Measurements from ENCODE around the gene ANLN. TPM values are rescaled to one million over a fixed set of nuclear protein-coding genes. Genes with fewer than 3 reads are reported as not detected.
"Not testable (repeated sequence)": the region's sequence is repeated elsewhere in the genome, so short reads cannot be mapped to it uniquely, and the experiment has no call there.

The ANLN gene
- total RNA-seq, 2 donors from 2014 or later = 0.39 to 0.52 TPM

DNA sequence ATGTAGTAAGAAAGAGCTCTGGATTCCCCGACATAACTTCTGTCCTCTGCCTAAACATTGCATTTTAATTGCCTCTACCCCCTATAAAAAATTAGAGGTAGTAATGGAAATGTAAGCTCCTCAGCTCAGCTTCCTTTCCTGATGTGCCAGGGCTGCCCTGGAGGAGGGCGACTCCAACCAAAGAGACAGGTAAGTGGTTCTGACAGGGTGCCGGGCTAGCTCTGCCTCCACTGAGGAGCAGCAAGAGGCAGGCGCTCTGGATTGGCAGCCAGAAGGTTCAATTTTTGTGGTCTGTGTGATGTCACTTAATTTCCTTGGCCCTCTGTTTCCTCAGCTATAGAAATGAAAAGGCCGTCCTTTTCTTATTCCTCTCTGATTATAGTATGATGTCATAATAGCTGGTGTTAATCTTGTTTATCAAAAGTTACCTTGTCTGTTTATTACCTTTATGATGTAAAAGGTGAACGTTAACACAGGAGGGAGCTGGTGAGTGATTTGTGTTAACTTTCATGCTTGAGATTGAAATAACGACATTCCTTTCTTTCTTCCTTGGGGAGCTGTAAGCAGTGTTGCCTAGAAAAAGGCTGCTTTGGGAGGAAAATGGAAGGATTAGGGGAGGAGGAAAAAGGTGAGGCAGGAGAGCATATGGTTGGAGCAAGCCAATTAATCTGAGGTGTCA lies 51.8 kb downstream of the ANLN start:
- Mint-ChIP-seq H3K27me3 (no peaks in the 10 kb centered on the region), H3K27ac (no peak overlapping the region), H3K4me1 (no peaks in the 10 kb centered on the region), H3K36me3 (ENCODE audit: low read depth) (no peaks in the 10 kb centered on the region), H3K4me3 (no peak overlapping the region)
- no peak for ATAC-seq
- DNase-seq = no peak
- no peaks in the 10 kb centered on the region for H3K9me3 ChIP-seq (ENCODE audit: control insufficient read depth, low read length, poor library complexity, severe bottlenecking)

DNA sequence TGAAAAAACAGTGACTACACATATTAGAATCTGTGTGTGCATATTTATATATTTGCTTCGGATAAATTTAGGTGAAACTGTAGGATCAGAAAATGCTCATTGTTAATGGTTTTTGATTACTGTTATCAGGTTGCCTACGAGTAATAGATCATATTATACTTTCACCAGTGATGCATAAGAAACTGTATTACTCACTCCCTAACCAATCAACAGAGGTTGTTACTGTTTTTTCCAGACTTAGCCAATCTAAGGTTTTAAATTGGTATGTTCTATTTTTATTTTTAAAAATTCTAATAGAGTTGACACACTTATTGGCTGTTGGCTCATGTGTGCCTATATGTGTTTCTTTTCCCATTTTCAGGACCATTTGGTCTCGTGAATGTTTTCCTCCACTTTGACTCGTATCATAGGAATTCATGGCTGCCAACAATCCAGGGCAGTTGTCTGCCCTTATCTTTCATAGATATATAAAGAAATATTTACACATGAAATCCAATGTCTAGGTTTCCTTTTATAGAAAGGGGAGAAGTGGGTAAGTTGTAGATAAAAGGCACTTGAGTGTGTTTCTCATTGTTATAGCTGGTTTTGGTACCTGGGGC lies 59.2 kb downstream of the ANLN start:
- DNase-seq (no peak), ATAC-seq (no peak)
- no peaks in the 10 kb centered on the region for H3K9me3 ChIP-seq (ENCODE audit: control insufficient read depth, low read length, poor library complexity, severe bottlenecking)
- Mint-ChIP-seq H3K27ac (peak overlapping the region; percentile 29), H3K36me3 (ENCODE audit: low read depth) (no peaks in the 10 kb centered on the region), H3K4me1 (no peaks in the 10 kb centered on the region), H3K27me3 (no peaks in the 10 kb centered on the region), H3K4me3 (no peak overlapping the region)

DNA sequence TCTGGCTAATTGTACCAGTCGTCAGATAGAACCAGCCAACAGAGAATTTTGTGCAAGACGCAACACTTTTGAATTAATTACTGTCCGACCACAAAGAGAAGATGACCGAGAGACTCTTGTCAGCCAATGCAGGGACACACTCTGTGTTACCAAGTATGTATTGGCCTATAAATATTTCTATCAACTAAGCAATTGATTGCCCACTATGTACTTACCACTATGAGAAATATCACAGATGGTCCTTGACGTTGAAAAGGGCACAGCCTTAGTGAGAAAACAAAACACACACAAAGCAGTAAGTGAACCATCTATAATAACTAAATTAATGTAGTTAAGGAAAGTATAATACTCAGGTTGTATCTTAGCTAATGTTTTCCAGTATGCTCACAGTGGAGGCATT lies 60.0 kb downstream of the ANLN start:
- H3K4me1 Mint-ChIP-seq = no peaks in the 10 kb centered on the region
- H3K27ac Mint-ChIP-seq = no peak overlapping the region
- ATAC-seq (no peak), DNase-seq (no peak)
- no peaks in the 10 kb centered on the region for H3K27me3 Mint-ChIP-seq
- no peak overlapping the region for H3K4me3 Mint-ChIP-seq
- no peaks in the 10 kb centered on the region for H3K36me3 Mint-ChIP-seq (ENCODE audit: low read depth)
- no peaks in the 10 kb centered on the region for H3K9me3 ChIP-seq (ENCODE audit: control insufficient read depth, low read length, poor library complexity, severe bottlenecking)

DNA sequence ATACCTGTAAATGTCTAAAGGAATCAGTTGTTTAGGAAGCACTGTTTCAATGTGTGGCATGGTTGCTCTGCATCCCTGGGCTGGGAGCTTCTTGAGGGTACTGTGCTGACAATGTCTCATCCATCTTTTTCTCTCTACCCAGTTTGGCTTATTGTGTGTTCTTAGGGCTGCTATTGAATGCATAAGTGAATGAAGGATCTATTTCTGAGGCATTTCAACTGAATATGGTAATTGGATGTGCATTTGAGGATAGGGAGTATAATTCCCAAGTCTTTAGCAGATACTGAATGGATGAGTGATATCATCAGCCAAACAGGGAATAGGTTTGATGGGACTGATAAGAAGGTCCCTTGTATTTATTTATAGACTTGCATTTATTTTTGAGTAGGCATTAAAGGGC lies 64.1 kb downstream of the ANLN start:
- ATAC-seq = no peak

DNA sequence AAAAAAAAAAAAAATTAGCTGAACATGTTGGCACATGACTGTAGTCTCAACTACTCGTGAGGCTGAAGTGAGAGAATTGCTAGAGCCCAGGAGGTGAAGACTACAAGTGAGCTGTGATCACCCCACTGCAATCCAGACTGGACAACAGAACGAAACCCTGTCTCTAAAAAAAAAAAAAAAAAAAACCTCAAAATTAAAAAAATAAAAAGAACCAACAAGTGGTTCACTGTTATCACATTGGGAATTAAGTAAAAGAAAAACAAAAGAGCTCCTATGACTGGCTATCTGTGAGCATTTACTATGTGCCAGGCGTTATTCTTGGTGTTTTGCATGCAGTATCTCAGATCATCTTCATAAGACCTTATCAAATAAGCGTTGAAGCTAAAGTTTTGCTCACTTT lies 66.0 kb downstream of the ANLN start:
- Mint-ChIP-seq H3K27ac (no peak overlapping the region), H3K27me3 (no peaks in the 10 kb centered on the region), H3K36me3 (ENCODE audit: low read depth) (no peaks in the 10 kb centered on the region), H3K4me3 (no peak overlapping the region), H3K4me1 (no peaks in the 10 kb centered on the region)
- no peak for ATAC-seq
- DNase-seq = no peak
- no peaks in the 10 kb centered on the region for H3K9me3 ChIP-seq (ENCODE audit: control insufficient read depth, low read length, poor library complexity, severe bottlenecking)

More for the DNA sequence above, 64.1 kb downstream of the ANLN start:
- DNase-seq = no peak
- H3K9me3 ChIP-seq (ENCODE audit: control insufficient read depth, low read length, poor library complexity, severe bottlenecking) = no peaks in the 10 kb centered on the region
- no peak overlapping the region for H3K4me3 Mint-ChIP-seq
- H3K27me3 Mint-ChIP-seq = no peaks in the 10 kb centered on the region
- no peaks in the 10 kb centered on the region for H3K4me1 Mint-ChIP-seq
- no peaks in the 10 kb centered on the region for H3K36me3 Mint-ChIP-seq (ENCODE audit: low read depth)
- no peak overlapping the region for H3K27ac Mint-ChIP-seq

DNA sequence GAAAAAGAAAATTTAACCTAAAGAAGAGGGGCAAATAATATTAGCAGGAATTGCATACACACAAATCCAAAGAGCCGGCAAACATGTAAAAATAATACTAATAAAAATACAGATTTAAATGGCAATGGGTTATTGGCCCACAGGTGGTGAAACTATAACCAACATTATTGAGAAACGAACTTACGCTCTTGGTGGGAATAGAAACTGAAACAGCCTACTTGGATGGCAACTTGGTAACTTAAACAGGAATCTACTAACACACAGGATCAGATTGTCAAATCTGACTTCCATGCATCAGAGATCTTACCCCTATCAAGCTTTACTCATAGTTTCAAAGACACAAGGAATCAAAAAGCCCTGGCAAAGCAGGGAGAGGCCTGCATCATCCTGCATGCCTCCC lies 66.5 kb downstream of the ANLN start:
- H3K36me3 Mint-ChIP-seq (ENCODE audit: low read depth) = no peaks in the 10 kb centered on the region
- H3K4me1 Mint-ChIP-seq = no peaks in the 10 kb centered on the region
- no peak for DNase-seq
- H3K27ac Mint-ChIP-seq = no peak overlapping the region
- H3K27me3 Mint-ChIP-seq = no peaks in the 10 kb centered on the region
- H3K4me3 Mint-ChIP-seq = no peak overlapping the region
- no peak for ATAC-seq
- H3K9me3 ChIP-seq (ENCODE audit: control insufficient read depth, low read length, poor library complexity, severe bottlenecking) = no peaks in the 10 kb centered on the region

DNA sequence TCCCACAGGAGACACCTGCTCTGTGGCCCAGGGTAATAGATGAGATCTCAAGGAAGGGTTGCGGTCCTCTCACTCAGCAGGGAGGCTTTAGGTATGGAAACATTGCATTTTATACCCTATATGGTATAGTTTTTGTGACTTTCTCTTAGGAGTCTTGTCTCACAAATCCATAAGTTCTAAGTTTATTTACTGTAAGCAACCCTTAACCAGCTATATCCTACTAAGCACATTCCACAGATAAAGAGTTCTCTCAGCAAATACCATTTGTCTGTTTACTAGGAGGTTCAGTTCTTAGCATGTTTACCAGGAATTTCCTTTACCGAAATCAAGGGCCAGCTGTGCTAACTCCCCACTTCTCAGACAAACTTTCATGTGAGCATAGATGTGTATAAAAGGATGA lies 66.9 kb downstream of the ANLN start:
- Mint-ChIP-seq H3K27me3 (no peaks in the 10 kb centered on the region), H3K4me3 (no peak overlapping the region), H3K36me3 (ENCODE audit: low read depth) (no peaks in the 10 kb centered on the region), H3K27ac (no peak overlapping the region), H3K4me1 (no peaks in the 10 kb centered on the region)
- DNase-seq (no peak), ATAC-seq (no peak)
- H3K9me3 ChIP-seq (ENCODE audit: control insufficient read depth, low read length, poor library complexity, severe bottlenecking) = no peaks in the 10 kb centered on the region

DNA sequence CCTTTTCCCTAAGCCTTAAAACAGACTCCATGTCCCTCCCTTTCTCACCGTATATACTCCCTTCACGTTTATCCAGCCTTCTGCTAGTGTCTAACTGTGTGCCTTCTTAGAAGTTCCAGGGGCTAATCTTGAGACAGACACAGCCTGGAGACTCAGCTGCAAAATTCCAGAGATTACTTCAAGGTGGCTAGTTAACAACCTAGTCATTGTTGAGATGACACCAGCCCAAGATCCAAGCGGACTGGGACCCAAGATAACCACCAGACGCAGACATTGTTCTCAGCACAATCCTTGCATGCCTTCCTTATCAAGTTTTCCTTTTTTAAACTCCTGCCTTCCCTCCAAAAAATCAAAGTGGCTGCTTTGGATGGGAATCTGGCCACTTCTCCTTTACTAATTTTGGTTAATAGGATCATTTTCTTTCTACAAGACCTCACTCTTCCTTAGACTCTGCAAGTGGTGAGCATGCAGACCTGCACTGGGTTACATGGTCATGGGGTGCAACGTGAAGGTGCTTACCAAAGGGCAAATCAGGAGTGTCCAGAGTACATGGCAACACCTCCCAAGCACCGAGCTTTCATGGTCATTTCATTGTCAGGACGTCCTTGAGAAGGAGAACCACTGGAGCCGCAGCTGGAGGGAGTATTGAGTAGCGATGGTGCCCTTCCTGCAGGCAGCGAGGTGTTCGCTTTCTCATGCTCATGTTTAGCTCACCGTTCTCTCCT lies 69.7 kb downstream of the ANLN start:
- Mint-ChIP-seq H3K36me3 (ENCODE audit: low read depth) (no peaks in the 10 kb centered on the region), H3K4me3 (no peak overlapping the region), H3K4me1 (no peaks in the 10 kb centered on the region), H3K27ac (no peak overlapping the region), H3K27me3 (peaks cover 6% of the 10 kb centered on the region)
- ATAC-seq (no peak), DNase-seq (no peak)
- no peaks in the 10 kb centered on the region for H3K9me3 ChIP-seq (ENCODE audit: control insufficient read depth, low read length, poor library complexity, severe bottlenecking)

DNA sequence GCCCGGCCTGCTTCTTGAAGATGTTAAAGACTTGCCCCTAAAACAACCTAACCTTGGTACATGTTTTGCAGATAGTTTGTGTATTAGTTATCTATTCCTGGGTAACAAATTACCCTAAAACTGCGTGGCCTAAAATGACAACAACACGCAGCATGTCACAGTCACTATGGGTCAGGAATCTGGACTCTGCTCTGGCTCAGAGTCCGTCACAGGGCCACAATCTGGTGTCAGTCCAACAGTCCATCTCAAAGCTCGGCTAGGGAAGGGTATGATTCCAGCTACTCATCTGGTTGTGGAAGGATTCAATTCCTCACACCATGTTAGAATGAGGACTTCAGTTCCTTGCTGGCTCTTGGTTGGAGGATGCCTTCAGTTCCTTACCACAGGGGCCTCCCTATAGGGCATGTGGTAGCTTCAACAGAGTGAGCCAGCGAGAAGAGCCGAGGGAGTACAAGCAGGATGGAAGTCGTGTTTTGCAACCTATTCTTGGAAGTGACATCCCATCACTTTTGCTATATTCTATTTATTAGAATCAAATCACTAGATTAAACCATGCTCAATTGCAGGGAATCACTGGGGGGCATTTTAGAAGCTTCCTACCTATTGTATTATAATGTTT lies 71.3 kb downstream of the ANLN start:
- ATAC-seq = no peak
- H3K27ac Mint-ChIP-seq = no peak overlapping the region
- peaks cover 6% of the 10 kb centered on the region for H3K27me3 Mint-ChIP-seq

DNA sequence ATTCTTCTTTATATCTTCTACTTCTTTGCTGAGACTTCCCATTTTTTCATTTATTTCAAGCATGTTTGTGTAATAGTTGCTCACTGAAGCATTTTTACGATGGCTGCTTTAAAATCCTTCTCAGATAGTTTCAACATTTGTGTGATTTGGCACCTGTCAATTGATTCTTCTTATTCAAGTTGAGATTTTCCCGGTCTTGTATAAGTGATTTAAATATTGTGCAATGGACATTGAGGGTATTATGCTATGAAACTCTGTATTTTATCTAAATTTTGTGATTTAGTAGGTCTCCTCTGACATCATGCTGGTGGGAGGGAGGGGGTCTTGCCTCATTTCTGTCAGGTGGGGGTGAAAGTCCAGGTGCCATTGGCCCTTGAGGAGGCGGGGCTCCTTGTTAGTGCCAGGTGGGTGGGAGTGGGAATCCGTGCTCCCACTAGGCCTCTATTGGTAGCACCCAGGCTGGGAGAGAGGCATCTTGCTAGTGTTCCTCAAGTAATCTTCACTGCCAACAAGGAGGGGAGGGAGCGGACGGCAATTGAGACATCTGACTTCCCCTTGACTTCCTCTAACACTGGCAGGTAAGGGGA lies 73.0 kb downstream of the ANLN start:
- Mint-ChIP-seq H3K4me1 (no peaks in the 10 kb centered on the region), H3K27me3 (peaks cover 6% of the 10 kb centered on the region), H3K27ac (no peak overlapping the region), H3K36me3 (ENCODE audit: low read depth) (no peaks in the 10 kb centered on the region), H3K4me3 (no peak overlapping the region)
- DNase-seq = no peak
- ATAC-seq = no peak
- H3K9me3 ChIP-seq (ENCODE audit: control insufficient read depth, low read length, poor library complexity, severe bottlenecking) = no peaks in the 10 kb centered on the region

More for the DNA sequence above, 71.3 kb downstream of the ANLN start:
- H3K36me3 Mint-ChIP-seq (ENCODE audit: low read depth) = no peaks in the 10 kb centered on the region
- no peaks in the 10 kb centered on the region for H3K9me3 ChIP-seq (ENCODE audit: control insufficient read depth, low read length, poor library complexity, severe bottlenecking)
- H3K4me1 Mint-ChIP-seq = no peaks in the 10 kb centered on the region
- no peak for DNase-seq
- no peak overlapping the region for H3K4me3 Mint-ChIP-seq

DNA sequence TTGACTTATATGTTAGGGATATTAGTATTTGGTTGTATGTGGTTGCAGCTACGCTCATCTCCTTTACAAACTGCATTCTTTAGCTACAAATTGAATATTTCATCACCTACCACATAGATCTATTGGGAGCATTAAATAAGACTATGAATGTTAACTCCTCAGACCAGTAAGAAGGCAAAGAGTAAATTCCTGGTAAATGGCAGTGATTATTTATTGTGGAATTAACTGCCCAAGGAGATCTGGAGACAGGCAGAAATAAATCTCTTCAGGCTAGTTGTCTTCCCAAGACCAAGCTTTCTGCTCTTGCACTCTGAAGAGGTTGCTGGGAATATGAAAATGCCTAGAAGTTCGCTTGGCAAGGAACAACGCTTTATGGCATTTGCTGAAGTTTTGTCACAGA lies 74.6 kb downstream of the ANLN start:
- no peak overlapping the region for H3K4me3 Mint-ChIP-seq
- peaks cover 19% of the 10 kb centered on the region for H3K27me3 Mint-ChIP-seq
- ATAC-seq = no peak
- no peaks in the 10 kb centered on the region for H3K4me1 Mint-ChIP-seq
- DNase-seq = no peak
- H3K36me3 Mint-ChIP-seq (ENCODE audit: low read depth) = no peaks in the 10 kb centered on the region
- no peaks in the 10 kb centered on the region for H3K9me3 ChIP-seq (ENCODE audit: control insufficient read depth, low read length, poor library complexity, severe bottlenecking)
- H3K27ac Mint-ChIP-seq = no peak overlapping the region

DNA sequence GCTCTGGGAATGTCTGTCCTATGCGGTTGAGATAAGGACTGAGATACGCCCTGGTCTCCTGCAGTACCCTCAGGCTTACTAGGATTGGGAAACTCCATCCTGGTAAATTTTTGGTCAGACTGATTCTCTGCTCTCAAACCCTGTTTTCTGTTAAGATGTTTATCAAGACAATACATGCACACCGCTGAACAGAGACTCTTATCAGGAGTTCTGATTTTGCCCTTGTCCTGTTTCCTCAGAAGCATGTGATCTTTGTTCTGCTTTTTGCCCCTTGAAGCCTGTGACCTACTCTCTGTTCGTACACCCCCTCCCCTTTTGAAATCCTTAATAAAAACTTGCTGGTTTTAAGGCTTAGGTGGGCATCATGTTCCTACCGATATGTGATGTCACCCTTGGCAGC lies 76.3 kb downstream of the ANLN start:
- H3K27ac Mint-ChIP-seq; H3K36me3 Mint-ChIP-seq (ENCODE audit: low read depth); H3K4me1 Mint-ChIP-seq; DNase-seq; H3K4me3 Mint-ChIP-seq; H3K9me3 ChIP-seq (ENCODE audit: control insufficient read depth, low read length, poor library complexity, severe bottlenecking); ATAC-seq: not testable (repeated sequence)
- peaks cover 19% of the 10 kb centered on the region for H3K27me3 Mint-ChIP-seq

DNA sequence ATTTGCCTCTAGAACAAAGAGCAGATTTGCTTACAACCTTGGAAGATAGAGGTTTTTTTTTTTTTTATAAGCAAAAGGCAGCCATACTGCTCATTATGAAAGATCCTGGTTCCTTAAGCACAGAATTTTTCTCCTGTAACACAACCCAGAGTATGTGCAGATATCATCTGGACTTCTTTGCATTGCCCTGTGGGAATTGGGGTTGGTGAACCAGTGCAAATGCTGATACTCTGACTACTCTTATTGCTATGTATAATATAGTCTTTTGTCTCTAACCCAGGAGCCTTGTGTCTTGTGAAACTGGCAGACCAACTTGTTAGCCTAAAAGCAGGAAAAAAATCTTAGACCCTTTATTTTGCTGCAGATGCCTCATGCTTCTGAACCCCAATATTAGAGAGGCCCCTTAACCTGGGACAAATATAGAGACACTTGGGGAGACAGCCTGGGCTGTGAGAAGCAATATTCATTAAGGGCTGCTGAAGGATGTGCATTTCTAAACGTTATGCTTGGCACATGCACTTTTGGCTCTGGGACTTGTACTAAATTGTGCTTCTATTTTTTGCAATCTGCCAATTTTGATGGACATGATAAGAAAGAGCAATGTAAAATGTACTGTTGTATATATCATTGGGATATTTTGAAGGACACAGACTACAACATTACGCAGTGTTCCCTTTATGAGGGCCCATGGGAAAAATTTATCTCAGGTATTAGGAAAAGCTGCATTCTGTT lies 78.9 kb downstream of the ANLN start:
- H3K9me3 ChIP-seq (ENCODE audit: control insufficient read depth, low read length, poor library complexity, severe bottlenecking) = no peaks in the 10 kb centered on the region
- H3K4me3 Mint-ChIP-seq = no peak overlapping the region
- H3K4me1 Mint-ChIP-seq = no peaks in the 10 kb centered on the region
- DNase-seq = no peak
- ATAC-seq = no peak
- peaks cover 19% of the 10 kb centered on the region for H3K27me3 Mint-ChIP-seq
- no peak overlapping the region for H3K27ac Mint-ChIP-seq
- H3K36me3 Mint-ChIP-seq (ENCODE audit: low read depth) = no peaks in the 10 kb centered on the region

Measured in T-helper 17 cell (primary cell).